GM18517 (cell line): ENCODE data around the gene TMEM147.

Source experiments
- ATAC-seq: cut with Tn5 transposase; IDR thresholded peaks from one replicate; pipeline ENCODE4 v1.9.1; 2021; ENCODE audit warnings: mild to moderate bottlenecking, moderate library complexity; ENCODE audit not compliant: unreplicated experiment

The TMEM147 gene

GRCh38 chr19:35545855-35546381 lies 492 bp downstream of the TMEM147 start:
- ATAC-seq: peak; percentile 47

- ATAC-seq: no peak
These were observed 1.1 kb downstream of the TMEM147 start for GRCh38 chr19:35546532-35546931.

GRCh38 chr19:35549174-35549788 lies 3.9 kb downstream of the TMEM147 start:
- ATAC-seq: no peak

- no peak for ATAC-seq
These were observed 4.6 kb downstream of the TMEM147 start for GRCh38 chr19:35549879-35550523.

GRCh38 chr19:35551091-35551810 lies 5.8 kb downstream of the TMEM147 start:
- ATAC-seq: no peak

GRCh38 chr19:35552534-35553384 lies 7.3 kb downstream of the TMEM147 start:
- no peak for ATAC-seq

GRCh38 chr19:35553385-35554000 lies 8.1 kb downstream of the TMEM147 start:
- no peak for ATAC-seq

GRCh38 chr19:35554076-35554475 lies 8.7 kb downstream of the TMEM147 start:
- ATAC-seq: no peak

GRCh38 chr19:35555301-35556005 lies 10.0 kb downstream of the TMEM147 start:
- no peak for ATAC-seq

- no peak for ATAC-seq
These were observed 10.7 kb downstream of the TMEM147 start for GRCh38 chr19:35556025-35556590.

- no peak for ATAC-seq
These were observed 11.6 kb downstream of the TMEM147 start for GRCh38 chr19:35556846-35557538.

- ATAC-seq: no peak
These were observed 12.3 kb downstream of the TMEM147 start for GRCh38 chr19:35557539-35558399.

GRCh38 chr19:35558400-35559280 lies 13.2 kb downstream of the TMEM147 start:
- ATAC-seq: no peak

- ATAC-seq: no peak
These were observed 13.8 kb downstream of the TMEM147 start for GRCh38 chr19:35559281-35559659.

- ATAC-seq: no peak
These were observed 14.4 kb downstream of the TMEM147 start for GRCh38 chr19:35559781-35560180.

- no peak for ATAC-seq
These were observed 14.8 kb downstream of the TMEM147 start for GRCh38 chr19:35560271-35560670.

GRCh38 chr19:35560677-35561076 lies 15.3 kb downstream of the TMEM147 start:
- ATAC-seq: no peak
